Activated CD8-positive, alpha-beta memory T cell treated with anti-CD3 and anti-CD28 coated beads for 48 hours (primary cell): Measurements from ENCODE around the gene DPEP2NB.
"Not testable (repeated sequence)": the region's sequence is repeated elsewhere in the genome, so short reads cannot be mapped to it uniquely, and the experiment has no call there.

ENCODE experiments used
- DNase-seq, 3 experiments: peaks; one replicate each; pipeline ENCODE4 v3.0.0-alpha.2; 2020; ENCODE audit warnings: low read depth in 2 of 3, low spot score in 2 of 3

Gene DPEP2NB

GRCh38 chr16:68019167-68019680 lies 3.5 kb upstream of the DPEP2NB start:
- no peak for DNase-seq

GRCh38 chr16:68013440-68013839 lies 2.3 kb downstream of the DPEP2NB start:
- DNase-seq: no peak

GRCh38 chr16:68009872-68010271 lies 5.8 kb downstream of the DPEP2NB start:
- DNase-seq: not testable (repeated sequence)

GRCh38 chr16:68009157-68009735 lies 6.5 kb downstream of the DPEP2NB start:
- no peak for DNase-seq

- DNase-seq: no peak
Measured at GRCh38 chr16:68005786-68006286, 9.9 kb downstream of the DPEP2NB start.

- DNase-seq: no peak
Measured at GRCh38 chr16:68005211-68005610, 10.5 kb downstream of the DPEP2NB start.

- no peak for DNase-seq
Measured at GRCh38 chr16:68003031-68003430, 12.7 kb downstream of the DPEP2NB start.

GRCh38 chr16:68000450-68000849 lies 15.3 kb downstream of the DPEP2NB start:
- no peak for DNase-seq

- no peak for DNase-seq
Measured at GRCh38 chr16:67999985-68000384, 15.7 kb downstream of the DPEP2NB start.

- not testable (repeated sequence) for DNase-seq
Measured at GRCh38 chr16:67998779-67999688, 16.7 kb downstream of the DPEP2NB start, which contains the start of gene DPEP2. Gene DPEP2 (minus strand): TSS chr16:67999484. CDS start chr16:67993212, 6,272 bp downstream.

- DNase-seq: not testable (repeated sequence)
Measured at GRCh38 chr16:67998231-67998778, 17.4 kb downstream of the DPEP2NB start.

GRCh38 chr16:67996666-67997065 lies 19.0 kb downstream of the DPEP2NB start:
- no peak for DNase-seq

GRCh38 chr16:67995423-67995822 lies 20.3 kb downstream of the DPEP2NB start:
- DNase-seq: no peak

GRCh38 chr16:67994040-67994408 lies 21.7 kb downstream of the DPEP2NB start:
- DNase-seq: not testable (repeated sequence)

- DNase-seq: peak; percentile 76 to 81 (median 79)
Measured at GRCh38 chr16:67993207-67994039, 22.3 kb downstream of the DPEP2NB start.

GRCh38 chr16:67992661-67993206 lies 23.0 kb downstream of the DPEP2NB start:
- DNase-seq: no peak

GRCh38 chr16:67990018-67990386 lies 25.7 kb downstream of the DPEP2NB start:
- DNase-seq: no peak

- no peak for DNase-seq
Measured at GRCh38 chr16:67989322-67990017, 26.2 kb downstream of the DPEP2NB start.

GRCh38 chr16:67988675-67989074 lies 27.0 kb downstream of the DPEP2NB start:
- no peak for DNase-seq
